VCaP (cell line): ENCODE results near the gene HLA-DOA.

ENCODE experiments used
- H3K27ac ChIP-seq: fragments of 450-650 bp; 2 replicates; pipeline ENCODE4 v1.5.1; 2017
- CTCF ChIP-seq: fragments of 450-650 bp; conservative IDR thresholded peaks from 2 replicates; pipeline ENCODE4 v1.5.1; 2017; ENCODE audit warnings: mild to moderate bottlenecking, moderate library complexity

The HLA-DOA gene

GRCh38 chr6:32971581-32972352, 37.6 kb downstream of the HLA-DOA start:
- peak overlapping the region; percentile 100 for H3K27ac ChIP-seq
- TF ChIP-seq CTCF = no peak

DNA sequence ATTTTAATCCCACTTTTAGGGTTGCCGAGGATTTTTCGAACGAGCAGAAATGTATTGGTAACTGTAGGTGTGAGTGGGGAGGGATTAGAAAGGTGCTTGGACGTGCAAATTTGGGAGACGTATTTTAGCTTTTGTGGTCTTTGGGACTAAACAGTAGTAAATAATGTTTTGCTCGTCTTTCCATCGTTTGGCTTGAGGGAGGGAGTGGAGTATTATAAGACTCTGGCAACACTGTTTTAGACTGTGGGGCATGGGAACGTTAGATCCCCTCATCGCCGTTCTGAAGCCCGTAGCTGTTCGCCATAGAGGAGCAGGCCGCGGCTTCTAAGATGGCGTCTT, 38.2 kb downstream of the HLA-DOA start:
- no peak for TF ChIP-seq CTCF
- peak overlapping the region; percentile 100 for H3K27ac ChIP-seq

GRCh38 chr6:32970413-32971241, 38.8 kb downstream of the HLA-DOA start:
- no peak for TF ChIP-seq CTCF

DNA sequence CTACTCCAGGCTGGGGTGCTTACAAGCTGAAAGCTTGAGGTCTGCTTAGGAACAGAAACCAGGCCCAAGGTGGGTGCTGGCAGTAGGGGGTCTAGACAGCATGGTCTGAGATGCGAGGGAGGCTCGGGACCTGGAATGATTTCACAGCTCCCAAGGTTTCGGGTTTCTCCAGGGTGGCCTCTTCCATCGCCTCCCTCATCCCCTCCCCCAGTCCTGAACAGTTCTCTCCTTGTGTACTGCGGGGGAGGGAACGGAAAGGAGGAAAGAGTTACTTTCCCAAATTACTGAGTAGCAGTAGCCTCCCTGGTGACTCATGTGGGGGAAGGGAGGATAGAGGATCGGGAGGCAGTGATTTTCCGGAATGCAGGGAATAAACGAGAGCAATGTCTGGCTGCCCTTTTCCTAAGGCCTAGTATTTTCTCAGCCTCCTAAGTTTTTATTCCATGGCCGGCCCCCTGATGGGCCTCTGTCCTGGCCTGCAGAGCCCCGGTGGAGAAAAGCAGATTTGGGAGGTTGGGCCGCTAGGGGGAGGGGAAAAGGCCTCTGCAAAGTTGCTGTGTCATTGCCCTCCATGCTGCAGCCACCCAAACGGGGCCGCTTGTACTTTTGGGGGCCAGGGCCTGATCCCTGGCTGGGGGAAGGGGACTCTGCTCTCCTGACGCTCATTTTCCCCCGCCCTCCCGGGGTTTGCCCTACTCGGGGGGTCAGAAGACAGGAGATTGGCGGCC, 39.5 kb downstream of the HLA-DOA start:
- H3K27ac ChIP-seq = peak overlapping the region; percentile 100
- TF ChIP-seq CTCF = no peak

More at GRCh38 chr6:32970413-32971241, 38.8 kb downstream of the HLA-DOA start:
- H3K27ac ChIP-seq = peak overlapping the region; percentile 100

GRCh38 chr6:32968867-32969684, 40.3 kb downstream of the HLA-DOA start:
- peak overlapping the region; percentile 100 for H3K27ac ChIP-seq
- TF ChIP-seq CTCF = no peak

- H3K27ac ChIP-seq = peak within 1 kb of the TSS; percentile 100
- no peak for TF ChIP-seq CTCF
Observed at GRCh38 chr6:32968093-32968866, 41.1 kb downstream of the HLA-DOA start, which contains the start of gene BRD2. BRD2 (plus strand) TSS chr6:32968594; CDS start chr6:32972899, 4,305 bp downstream.
